Natural killer cell treated with Interleukin-12 subunit alpha and Interleukin-12 subunit beta and Interleukin-15 and Interleukin-18, amount 100 ng/mL, for 72 hours (primary cell): ENCODE results near the gene SIN3B. TPM values are rescaled to one million over a fixed set of nuclear protein-coding genes. Genes with fewer than 3 reads are reported as not detected.

Experiments used
- ATAC-seq, 2 donors: fragments of 150-1000 bp; cut with Tn5 transposase in 1 of 2; sonication (Bioruptor Pico), chemical (Tn5 transposase) in 1 of 2; 2 replicates each; pipeline ENCODE4 v1.10.0; 2021
- DNase-seq: peaks from one replicate; pipeline ENCODE4 v3.0.0; 2022; ENCODE audit warnings: low spot score
- H3K27ac Mint-ChIP-seq, 2 donors: 1 replicate in 1 of 2; 2 replicates in 1 of 2; pipeline ENCODE4 v1.8.0; 2022; ENCODE audit warnings: mixed read lengths in 2 of 2, mild to moderate bottlenecking in 1 of 2, moderate library complexity in 1 of 2
- H3K27me3 Mint-ChIP-seq, 2 donors: 1 replicate in 1 of 2; 2 replicates in 1 of 2; pipeline ENCODE4 v1.8.0; 2022; ENCODE audit warnings: mixed read lengths in 2 of 2
- H3K36me3 Mint-ChIP-seq: one replicate; pipeline ENCODE4 v1.8.0; 2022; ENCODE audit warnings: mixed read lengths
- H3K4me1 Mint-ChIP-seq, 2 donors: 1 replicate in 1 of 2; 2 replicates in 1 of 2; pipeline ENCODE4 v1.8.0; 2022; ENCODE audit warnings: low read depth in 2 of 2, mixed read lengths in 2 of 2, mild to moderate bottlenecking in 1 of 2
- H3K4me3 Mint-ChIP-seq: one replicate; pipeline ENCODE4 v1.8.0; 2022; ENCODE audit warnings: mixed read lengths
- H3K9me3 Mint-ChIP-seq: 2 replicates; pipeline ENCODE4 v1.8.0; 2022; ENCODE audit warnings: mixed read lengths
- total RNA-seq, 2 donors: library from RNA; stranded (reverse); gene quantifications; one replicate each; pipeline ENCODE4 v1.2.3, GENCODE V29; 2022

SIN3B gene
- total RNA-seq, 2 donors from 2014 or later, result 33.0 to 53.2 TPM

GRCh38 chr19:16891696-16892382 lies 62.6 kb downstream of the SIN3B start:
- Mint-ChIP-seq H3K27me3 (no peaks in the 10 kb centered on the region), H3K4me3 (no peak overlapping the region), H3K36me3 (no peaks in the 10 kb centered on the region), H3K27ac (no peak overlapping the region), H3K4me1 (peaks cover 10 to 23% of the 10 kb centered on the region in 2 donors), H3K9me3 (no peaks in the 10 kb centered on the region)
- ATAC-seq (no peak), DNase-seq (no peak)

- no peak for ATAC-seq
- H3K9me3 Mint-ChIP-seq, result no peaks in the 10 kb centered on the region
- peaks cover 10 to 27% of the 10 kb centered on the region in 2 donors for H3K4me1 Mint-ChIP-seq
- no peak overlapping the region for H3K4me3 Mint-ChIP-seq
- DNase-seq, result no peak
- H3K27me3 Mint-ChIP-seq, result no peaks in the 10 kb centered on the region
- peak overlapping the region in 1 of 2 donors; percentile 29 for H3K27ac Mint-ChIP-seq
- H3K36me3 Mint-ChIP-seq, result no peaks in the 10 kb centered on the region
These were observed 63.2 kb downstream of the SIN3B start for GRCh38 chr19:16892436-16892835.

GRCh38 chr19:16892868-16893685 lies 63.9 kb downstream of the SIN3B start:
- no peaks in the 10 kb centered on the region for H3K36me3 Mint-ChIP-seq
- H3K27me3 Mint-ChIP-seq, result no peaks in the 10 kb centered on the region
- no peaks in the 10 kb centered on the region for H3K9me3 Mint-ChIP-seq
- ATAC-seq (no peak), DNase-seq (no peak)
- H3K4me3 Mint-ChIP-seq, result peak overlapping the region; percentile 10
- H3K27ac Mint-ChIP-seq, result peak overlapping the region in 1 of 2 donors; percentile 29
- H3K4me1 Mint-ChIP-seq, result peaks cover 10 to 25% of the 10 kb centered on the region in 2 donors

- Mint-ChIP-seq H3K36me3 (no peaks in the 10 kb centered on the region), H3K9me3 (no peaks in the 10 kb centered on the region), H3K4me1 (peaks cover 11 to 26% of the 10 kb centered on the region in 2 donors), H3K27me3 (no peaks in the 10 kb centered on the region), H3K27ac (peak overlapping the region in 1 of 2 donors; percentile 29), H3K4me3 (no peak overlapping the region)
- DNase-seq, result no peak
- no peak for ATAC-seq
These were observed 64.4 kb downstream of the SIN3B start for GRCh38 chr19:16893686-16893989.

- no peaks in the 10 kb centered on the region for H3K9me3 Mint-ChIP-seq
- ATAC-seq, result no peak
- no peak overlapping the region for H3K4me3 Mint-ChIP-seq
- DNase-seq, result no peak
- H3K27me3 Mint-ChIP-seq, result no peaks in the 10 kb centered on the region
- peaks cover 8 to 22% of the 10 kb centered on the region in 2 donors for H3K4me1 Mint-ChIP-seq
- H3K36me3 Mint-ChIP-seq, result no peaks in the 10 kb centered on the region
- H3K27ac Mint-ChIP-seq, result no peak overlapping the region
These were observed 64.9 kb downstream of the SIN3B start for GRCh38 chr19:16894080-16894479.

- DNase-seq, result no peak
- no peaks in the 10 kb centered on the region for H3K36me3 Mint-ChIP-seq
- no peaks in the 10 kb centered on the region for H3K9me3 Mint-ChIP-seq
- ATAC-seq, result no peak
- peak overlapping the region in 1 of 2 donors; percentile 40 for H3K27ac Mint-ChIP-seq
- peaks cover 14 to 26% of the 10 kb centered on the region in 2 donors for H3K4me1 Mint-ChIP-seq
- peak overlapping the region; percentile 20 for H3K4me3 Mint-ChIP-seq
- H3K27me3 Mint-ChIP-seq, result no peaks in the 10 kb centered on the region
These were observed 66.4 kb downstream of the SIN3B start for GRCh38 chr19:16895467-16896145.

GRCh38 chr19:16896146-16897028 lies 67.2 kb downstream of the SIN3B start:
- Mint-ChIP-seq H3K27ac (peak overlapping the region; percentile 26 to 64), H3K4me3 (peak overlapping the region; percentile 70), H3K4me1 (peaks cover 14 to 26% of the 10 kb centered on the region in 2 donors), H3K9me3 (no peaks in the 10 kb centered on the region), H3K36me3 (no peaks in the 10 kb centered on the region), H3K27me3 (no peaks in the 10 kb centered on the region)
- ATAC-seq (peak in 1 of 2 donors; percentile 0), DNase-seq (no peak)

- DNase-seq (peak; percentile 91), ATAC-seq (peak; percentile 83 to 89)
- Mint-ChIP-seq H3K36me3 (no peaks in the 10 kb centered on the region), H3K27ac (peak overlapping the region; percentile 26 to 64), H3K4me3 (peak overlapping the region; percentile 70), H3K27me3 (no peaks in the 10 kb centered on the region), H3K4me1 (peaks cover 14 to 25% of the 10 kb centered on the region in 2 donors), H3K9me3 (no peaks in the 10 kb centered on the region)
These were observed 68.0 kb downstream of the SIN3B start for GRCh38 chr19:16897029-16897855.

GRCh38 chr19:16897856-16898161 lies 68.6 kb downstream of the SIN3B start:
- Mint-ChIP-seq H3K27me3 (no peaks in the 10 kb centered on the region), H3K4me1 (peaks cover 14 to 20% of the 10 kb centered on the region in 2 donors), H3K9me3 (no peaks in the 10 kb centered on the region), H3K4me3 (peak overlapping the region; percentile 73), H3K27ac (peak overlapping the region in 1 of 2 donors; percentile 60), H3K36me3 (no peaks in the 10 kb centered on the region)
- DNase-seq (no peak), ATAC-seq (no peak)

GRCh38 chr19:16898361-16899015 lies 69.3 kb downstream of the SIN3B start:
- ATAC-seq (no peak), DNase-seq (no peak)
- Mint-ChIP-seq H3K36me3 (no peaks in the 10 kb centered on the region), H3K27me3 (no peaks in the 10 kb centered on the region), H3K9me3 (no peaks in the 10 kb centered on the region), H3K4me3 (peak overlapping the region; percentile 73), H3K4me1 (peaks cover 14 to 19% of the 10 kb centered on the region in 2 donors), H3K27ac (peak overlapping the region; percentile 59 to 60)

- no peaks in the 10 kb centered on the region for H3K9me3 Mint-ChIP-seq
- H3K27ac Mint-ChIP-seq, result peak overlapping the region; percentile 21 to 53
- ATAC-seq, result no peak
- no peak overlapping the region for H3K4me3 Mint-ChIP-seq
- no peaks in the 10 kb centered on the region for H3K36me3 Mint-ChIP-seq
- H3K4me1 Mint-ChIP-seq, result peaks cover 14 to 19% of the 10 kb centered on the region in 2 donors
- no peak for DNase-seq
- no peaks in the 10 kb centered on the region for H3K27me3 Mint-ChIP-seq
These were observed 70.4 kb downstream of the SIN3B start for GRCh38 chr19:16899566-16900075.

GRCh38 chr19:16901491-16902175 lies 72.4 kb downstream of the SIN3B start:
- H3K9me3 Mint-ChIP-seq, result no peaks in the 10 kb centered on the region
- H3K27ac Mint-ChIP-seq, result no peak overlapping the region
- DNase-seq (no peak), ATAC-seq (no peak)
- no peaks in the 10 kb centered on the region for H3K27me3 Mint-ChIP-seq
- H3K4me3 Mint-ChIP-seq, result no peak overlapping the region
- H3K36me3 Mint-ChIP-seq, result no peaks in the 10 kb centered on the region
- H3K4me1 Mint-ChIP-seq, result peaks cover 14 to 15% of the 10 kb centered on the region in 2 donors
